ENCODE results near the gene SMIM45.

Gene SMIM45

GRCh38 chr22:41971431-41971830 is 19.5 kb downstream of the SMIM45 start:
- no peak for DNase-seq (ENCODE audit: low spot score, unreplicated experiment)
- Mint-ChIP-seq H3K4me1 (ENCODE audit: low read depth) (peaks cover 4% of the 10 kb centered on the region), H3K9me3 (ENCODE audit: low read depth) (no peaks in the 10 kb centered on the region), H3K36me3 (ENCODE audit: insufficient read depth) (no peaks in the 10 kb centered on the region), H3K27ac (no peak overlapping the region), H3K4me3 (ENCODE audit: low read depth) (no peak overlapping the region), H3K27me3 (peaks cover 42% of the 10 kb centered on the region)
- no peak for TF ChIP-seq CTCF (IDR thresholded peaks at IDR 0.05; ENCODE audit: unreplicated experiment)

- no peaks in the 10 kb centered on the region for H3K36me3 Mint-ChIP-seq (ENCODE audit: insufficient read depth)
- DNase-seq (ENCODE audit: low spot score, unreplicated experiment), result no peak
- H3K4me1 Mint-ChIP-seq (ENCODE audit: low read depth), result peaks cover 12% of the 10 kb centered on the region
- H3K4me3 Mint-ChIP-seq (ENCODE audit: low read depth), result no peak overlapping the region
- H3K9me3 Mint-ChIP-seq (ENCODE audit: low read depth), result no peaks in the 10 kb centered on the region
- peaks cover 47% of the 10 kb centered on the region for H3K27me3 Mint-ChIP-seq
- H3K27ac Mint-ChIP-seq, result no peak overlapping the region
- TF ChIP-seq CTCF (IDR thresholded peaks at IDR 0.05; ENCODE audit: unreplicated experiment), result no peak
These were observed 22.8 kb downstream of the SMIM45 start for GRCh38 chr22:41974691-41975290.

- Mint-ChIP-seq H3K27ac (peak overlapping the region; percentile 35), H3K36me3 (ENCODE audit: insufficient read depth) (no peaks in the 10 kb centered on the region), H3K4me1 (ENCODE audit: low read depth) (peaks cover 12% of the 10 kb centered on the region), H3K27me3 (peaks cover 42% of the 10 kb centered on the region), H3K4me3 (ENCODE audit: low read depth) (peak overlapping the region; percentile 76), H3K9me3 (ENCODE audit: low read depth) (no peaks in the 10 kb centered on the region)
- no peak for DNase-seq (ENCODE audit: low spot score, unreplicated experiment)
- no peak for TF ChIP-seq CTCF (IDR thresholded peaks at IDR 0.05; ENCODE audit: unreplicated experiment)
These were observed 23.5 kb downstream of the SMIM45 start for GRCh38 chr22:41975299-41976069.

- H3K9me3 Mint-ChIP-seq (ENCODE audit: low read depth), result no peaks in the 10 kb centered on the region
- peaks cover 12% of the 10 kb centered on the region for H3K4me1 Mint-ChIP-seq (ENCODE audit: low read depth)
- no peak for TF ChIP-seq CTCF (IDR thresholded peaks at IDR 0.05; ENCODE audit: unreplicated experiment)
- H3K27ac Mint-ChIP-seq, result peak overlapping the region; percentile 35
- peak overlapping the region; percentile 76 for H3K4me3 Mint-ChIP-seq (ENCODE audit: low read depth)
- peak; percentile 42 for DNase-seq (ENCODE audit: low spot score, unreplicated experiment)
- peaks cover 37% of the 10 kb centered on the region for H3K27me3 Mint-ChIP-seq
- H3K36me3 Mint-ChIP-seq (ENCODE audit: insufficient read depth), result no peaks in the 10 kb centered on the region
These were observed 24.3 kb downstream of the SMIM45 start for GRCh38 chr22:41976070-41976901.

GRCh38 chr22:41976961-41977566 is 25.1 kb downstream of the SMIM45 start:
- Mint-ChIP-seq H3K36me3 (ENCODE audit: insufficient read depth) (no peaks in the 10 kb centered on the region), H3K4me1 (ENCODE audit: low read depth) (peaks cover 12% of the 10 kb centered on the region), H3K9me3 (ENCODE audit: low read depth) (no peaks in the 10 kb centered on the region), H3K27ac (no peak overlapping the region), H3K4me3 (ENCODE audit: low read depth) (peak overlapping the region; percentile 71), H3K27me3 (peaks cover 37% of the 10 kb centered on the region)
- DNase-seq (ENCODE audit: low spot score, unreplicated experiment), result no peak
- no peak for TF ChIP-seq CTCF (IDR thresholded peaks at IDR 0.05; ENCODE audit: unreplicated experiment)
